Stimulated activated CD8-positive, alpha-beta memory T cell treated with anti-CD3 and anti-CD28 coated beads, Interleukin-7, amount 100 ng/mL, for 48 hours (primary cell): ENCODE results near the gene SMAD1.
"Not testable (repeated sequence)": the region's sequence is repeated elsewhere in the genome, so short reads cannot be mapped to it uniquely, and the experiment has no call there.

Experiments
- DNase-seq, 2 donors: peaks; one replicate each; pipeline ENCODE4 v3.0.0-alpha.2; 2020; ENCODE audit warnings: low read depth in 1 of 2; ENCODE audit errors: extremely low read depth in 1 of 2

SMAD1 gene

DNA sequence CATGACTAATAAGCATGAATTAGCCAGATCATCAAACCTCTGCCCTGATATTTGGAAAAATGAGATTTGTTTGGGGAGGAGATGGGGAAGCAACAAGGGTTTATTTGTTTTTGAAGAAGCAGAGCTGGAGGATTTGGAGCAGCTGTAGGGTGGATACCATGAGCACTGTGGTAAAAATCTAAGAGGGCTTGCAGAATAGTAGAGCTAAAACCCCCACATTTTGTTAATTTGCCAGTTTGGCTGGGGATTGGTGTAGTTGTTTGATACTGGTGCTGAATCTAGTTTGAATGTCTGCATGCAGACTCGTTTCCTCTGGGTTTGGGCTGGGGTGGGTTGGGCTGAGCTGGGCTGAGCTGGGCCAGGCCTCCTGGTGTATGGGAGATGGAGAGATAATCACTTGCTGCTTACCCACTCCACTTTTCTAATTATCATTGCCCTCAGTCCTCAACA, 43.7 kb downstream of the SMAD1 start:
- no peak for DNase-seq

DNA sequence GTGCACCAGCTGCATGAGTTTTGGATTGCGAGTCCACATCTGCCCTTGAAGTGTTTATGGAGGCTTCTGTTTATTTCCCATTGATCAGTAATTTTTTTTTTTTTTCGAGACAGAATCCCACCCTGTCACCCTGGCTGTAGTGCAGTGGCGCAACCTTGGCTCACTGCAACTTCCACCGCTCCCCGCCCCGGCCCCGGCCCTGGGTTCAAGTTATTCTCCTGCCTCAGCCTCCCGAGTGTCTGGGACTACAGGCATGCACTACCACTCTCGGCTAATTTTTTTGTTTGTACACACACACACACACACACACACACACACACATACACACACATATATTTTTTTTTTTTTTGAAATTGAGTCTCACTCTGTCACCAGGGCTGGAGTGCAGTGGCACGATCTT, 46.1 kb downstream of the SMAD1 start:
- DNase-seq, result no peak

DNA sequence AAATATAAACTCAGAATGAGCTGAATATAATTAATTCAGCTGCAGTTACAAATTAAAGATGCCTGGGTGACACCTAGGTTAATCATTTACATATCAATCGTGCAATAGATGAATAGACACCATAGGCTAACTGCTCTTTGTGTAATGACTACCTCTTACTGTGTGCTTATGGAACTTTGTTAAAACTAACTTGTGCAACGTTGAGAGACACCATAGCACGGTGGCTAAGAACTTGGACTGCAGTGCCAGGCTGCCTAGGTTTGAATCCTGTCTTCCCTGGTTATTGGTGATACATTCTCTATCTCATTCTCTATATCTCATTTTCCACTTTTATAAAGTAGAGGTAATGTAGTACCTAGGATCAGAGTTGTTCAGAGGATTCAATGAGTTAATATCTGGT, 46.9 kb downstream of the SMAD1 start:
- DNase-seq, result no peak

DNA sequence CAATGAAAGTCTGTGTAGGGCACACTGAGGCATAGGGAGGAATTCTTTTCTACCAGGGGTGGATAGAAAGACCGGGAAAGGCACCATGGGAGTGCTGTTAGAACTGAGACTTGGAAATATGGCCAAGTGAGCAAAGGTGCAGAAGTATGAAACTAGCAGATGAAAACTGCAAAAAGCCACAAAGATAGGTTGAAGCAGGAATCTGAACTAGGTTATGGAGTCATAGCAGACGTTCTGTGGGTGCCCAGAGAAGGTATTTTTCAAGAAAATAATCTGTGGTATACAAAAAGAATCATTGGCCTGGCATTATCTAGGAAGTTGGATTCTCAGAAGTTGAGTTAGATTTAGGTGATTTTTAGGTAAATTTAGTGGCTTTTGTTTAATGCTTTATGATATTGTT, 48.5 kb downstream of the SMAD1 start:
- DNase-seq, result no peak

DNA sequence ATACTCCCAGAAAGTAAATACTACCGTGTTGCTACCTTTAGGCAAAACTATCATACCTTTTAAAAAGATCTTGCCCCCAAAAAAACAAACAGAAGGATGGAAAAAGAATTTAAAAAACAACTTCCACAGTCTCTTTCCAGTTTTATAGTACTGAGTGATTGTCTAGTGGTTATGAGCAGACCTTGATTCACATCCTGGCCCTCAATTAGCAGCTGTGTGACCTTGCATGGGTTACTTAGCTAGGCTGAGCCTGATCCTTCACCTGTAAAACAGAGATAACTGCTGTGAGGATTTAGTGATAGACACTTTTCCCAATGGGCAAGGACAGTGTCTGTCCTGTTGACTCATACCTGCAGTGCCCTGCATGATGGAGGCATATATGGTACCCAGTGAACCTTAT, 49.0 kb downstream of the SMAD1 start:
- DNase-seq, result no peak

DNA sequence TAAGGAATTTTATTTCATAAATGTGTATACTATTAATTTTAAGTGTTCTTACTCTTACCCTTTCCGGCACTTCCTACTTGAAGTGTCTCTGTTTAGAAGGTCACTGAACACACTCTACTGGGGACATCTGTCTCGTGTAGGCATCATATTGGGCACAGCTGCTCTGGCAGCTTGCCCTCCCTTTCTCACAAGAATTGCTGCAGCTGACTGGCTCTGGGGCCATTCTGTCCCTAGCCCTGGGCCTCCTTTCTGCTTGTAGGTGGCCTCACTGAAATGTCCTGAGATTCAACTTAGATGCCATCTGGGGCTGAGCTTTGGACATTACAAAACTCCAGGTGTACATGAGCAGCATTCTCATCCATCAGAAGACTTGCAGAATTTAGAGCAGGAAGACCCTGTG, 49.6 kb downstream of the SMAD1 start:
- DNase-seq, result no peak

DNA sequence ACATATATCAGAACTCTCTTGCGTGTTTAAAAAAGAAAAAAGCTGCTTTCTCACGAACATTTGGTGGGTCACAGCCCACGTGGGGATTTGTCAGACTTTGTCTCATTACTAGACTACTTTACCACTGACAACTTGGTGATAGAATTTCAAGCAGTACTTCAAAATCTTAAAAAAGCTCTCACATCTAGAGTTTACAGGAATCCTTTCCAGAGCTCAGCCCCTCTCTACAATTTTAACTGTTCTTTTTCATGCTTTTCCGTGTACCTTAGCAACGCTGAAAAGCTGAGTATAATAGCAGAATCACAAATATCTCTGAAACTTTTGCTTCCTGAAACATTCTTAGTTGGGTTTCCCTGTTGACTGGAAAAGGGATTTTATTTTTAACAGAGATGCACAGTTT, 50.2 kb downstream of the SMAD1 start:
- DNase-seq, result no peak

DNA sequence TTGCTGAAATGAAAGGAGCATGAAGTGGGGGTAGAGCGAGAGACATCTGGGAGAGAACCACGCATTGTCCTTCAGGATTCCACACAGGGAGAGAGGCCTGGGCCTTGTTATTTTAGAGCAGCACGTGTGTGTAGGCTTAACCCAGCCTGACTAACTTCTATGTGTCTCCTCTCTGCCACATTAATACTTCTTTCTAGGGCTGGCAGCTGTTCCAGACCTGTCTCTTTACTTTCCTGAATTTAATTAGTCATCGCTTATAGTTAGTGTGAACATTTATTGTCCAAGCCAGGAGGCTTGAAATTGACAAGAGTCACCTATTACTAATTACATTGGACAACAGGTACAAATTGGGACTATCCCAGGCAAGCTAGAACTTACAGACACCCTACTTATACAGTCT, 51.3 kb downstream of the SMAD1 start:
- DNase-seq, result no peak

DNA sequence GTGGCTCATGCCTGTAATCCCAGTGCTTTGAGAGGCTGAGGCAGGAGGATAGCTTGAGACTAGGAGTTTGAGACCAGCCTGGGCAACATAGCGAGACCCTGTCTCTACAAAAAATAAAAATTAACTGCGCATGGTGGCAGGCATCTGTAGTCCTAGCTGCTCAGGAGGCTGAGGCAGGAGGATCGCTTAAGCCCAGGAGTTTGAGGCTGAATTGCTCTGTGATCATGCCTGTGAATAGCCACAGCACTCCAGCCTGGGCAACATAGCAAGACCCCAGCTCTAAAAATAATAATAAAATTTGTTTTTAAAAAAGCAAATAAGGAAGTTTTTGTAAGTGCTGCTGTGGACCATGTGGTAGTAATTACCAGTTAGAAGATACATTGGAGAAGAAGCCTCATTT, 51.8 kb downstream of the SMAD1 start:
- DNase-seq, result not testable (repeated sequence)

DNA sequence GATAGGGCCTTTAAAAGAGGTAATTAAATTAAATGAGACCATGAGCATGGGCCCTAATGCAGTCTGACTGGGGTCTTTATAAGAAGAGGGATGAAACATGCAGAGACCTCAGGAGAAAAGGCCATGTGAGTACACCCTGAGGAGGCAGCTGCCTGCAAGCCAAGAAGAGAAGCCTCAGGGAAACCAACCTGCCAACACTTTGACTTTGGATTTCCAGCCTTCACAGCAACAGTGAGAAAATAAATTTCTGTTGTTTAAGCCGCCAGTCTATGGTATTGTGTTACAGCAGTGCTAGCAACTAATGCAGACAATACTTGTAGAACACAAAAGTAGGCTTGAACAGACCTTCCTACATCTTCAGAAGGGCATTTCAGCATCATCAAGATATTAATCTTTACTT, 52.3 kb downstream of the SMAD1 start:
- DNase-seq, result no peak

DNA sequence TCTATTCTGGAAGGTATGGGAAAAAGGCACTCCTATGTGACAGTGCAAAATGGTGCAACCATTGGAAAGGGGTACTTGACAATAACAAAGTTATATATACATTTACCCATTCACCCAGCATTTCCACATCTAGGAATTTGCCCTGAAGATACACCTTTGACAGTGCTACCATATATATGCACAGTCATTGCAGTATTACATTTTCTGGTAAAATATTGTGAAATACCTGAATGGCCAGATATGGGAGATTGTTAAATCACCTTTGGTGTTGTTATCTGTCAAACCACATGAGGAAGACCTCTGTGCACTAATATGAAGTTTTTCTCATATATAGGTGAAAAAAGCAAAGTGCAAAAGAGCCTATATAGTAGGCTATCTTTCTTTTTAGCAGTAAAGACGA, 53.5 kb downstream of the SMAD1 start:
- no peak for DNase-seq

DNA sequence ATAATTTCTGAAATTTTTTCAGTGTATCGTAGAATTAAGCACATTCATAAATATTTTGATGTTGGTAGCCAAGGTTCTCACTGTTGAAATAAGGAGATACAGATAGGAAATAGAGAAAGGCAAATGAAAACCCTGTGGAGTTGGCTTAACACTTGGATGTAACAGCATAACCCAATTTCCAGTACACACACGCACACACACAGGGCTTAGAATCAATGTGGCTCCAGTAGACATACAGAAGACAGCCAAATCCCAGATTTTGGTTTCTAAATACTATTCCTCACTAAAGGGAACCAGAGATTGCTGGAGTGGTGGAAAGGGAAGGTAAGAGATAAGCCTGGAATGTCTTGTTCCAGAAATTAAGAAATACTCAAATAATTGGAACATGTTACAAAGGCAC, 54.4 kb downstream of the SMAD1 start:
- no peak for DNase-seq

DNA sequence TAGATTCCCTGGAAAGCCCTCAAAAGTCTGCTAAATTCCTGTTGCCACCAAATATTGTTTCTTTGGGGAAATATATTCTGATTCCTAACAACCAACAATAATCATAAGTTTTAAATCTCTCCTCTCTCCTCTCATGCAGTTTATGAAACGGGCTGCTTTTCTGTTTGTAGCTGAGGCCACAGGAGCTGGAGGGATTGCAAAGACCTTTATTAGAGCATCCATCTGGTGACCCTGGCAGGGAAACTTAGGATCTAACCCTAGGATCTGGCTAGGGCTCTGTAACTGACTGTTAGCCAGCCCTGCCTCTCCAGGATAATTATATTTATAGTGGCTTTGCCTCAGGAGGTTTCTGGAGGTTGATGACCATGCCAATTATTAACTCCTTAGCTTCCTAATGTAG, 56.9 kb downstream of the SMAD1 start:
- DNase-seq, result no peak

DNA sequence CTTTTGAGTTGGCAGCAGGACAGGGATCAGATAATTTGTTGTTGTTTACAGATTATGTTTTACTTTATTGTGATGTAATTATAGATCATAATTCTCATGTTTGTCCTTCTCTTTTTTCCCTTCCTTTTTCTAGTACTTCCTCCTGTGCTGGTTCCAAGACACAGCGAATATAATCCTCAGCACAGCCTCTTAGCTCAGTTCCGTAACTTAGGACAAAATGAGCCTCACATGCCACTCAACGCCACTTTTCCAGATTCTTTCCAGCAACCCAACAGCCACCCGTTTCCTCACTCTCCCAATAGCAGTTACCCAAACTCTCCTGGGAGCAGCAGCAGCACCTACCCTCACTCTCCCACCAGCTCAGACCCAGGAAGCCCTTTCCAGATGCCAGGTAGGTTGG, 58.0 kb downstream of the SMAD1 start:
- no peak for DNase-seq

DNA sequence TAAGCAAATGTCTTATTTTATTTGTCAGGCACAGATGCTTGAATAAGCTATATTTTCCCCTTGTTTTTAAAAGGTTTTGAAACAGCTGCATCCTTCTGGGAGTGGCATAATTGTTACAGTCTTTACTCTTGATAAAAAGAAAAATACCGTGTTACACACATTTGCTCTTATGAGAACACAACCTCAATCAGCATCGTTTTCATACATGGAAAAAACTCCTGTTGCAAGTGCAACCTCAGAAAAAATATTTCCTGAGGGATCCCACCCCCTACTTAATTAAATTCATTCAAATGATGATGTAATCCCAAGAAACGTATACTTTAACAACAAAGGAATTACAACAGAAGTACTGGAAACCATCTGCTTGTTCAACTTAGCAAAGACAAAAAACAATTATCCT, 58.6 kb downstream of the SMAD1 start:
- DNase-seq, result no peak

DNA sequence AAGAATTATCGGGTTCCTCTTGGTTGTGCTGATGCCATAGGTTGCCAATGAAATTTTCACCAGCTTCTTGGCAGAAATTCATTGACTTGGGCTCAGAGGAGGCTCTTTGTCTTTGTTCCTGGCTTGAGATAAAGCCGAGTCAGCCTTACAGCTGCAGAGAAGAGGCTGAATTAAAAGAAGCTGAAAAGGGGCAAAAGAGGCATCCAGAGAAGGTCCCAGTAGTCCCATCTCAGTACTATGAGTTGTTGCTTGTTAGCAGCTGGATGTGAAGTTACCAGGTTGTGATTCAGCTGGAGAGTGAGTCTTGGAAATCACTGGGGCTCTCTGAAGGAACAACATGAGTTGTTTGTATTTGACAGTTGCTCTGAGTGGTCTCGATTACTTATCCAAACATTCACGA, 59.7 kb downstream of the SMAD1 start:
- no peak for DNase-seq

DNA sequence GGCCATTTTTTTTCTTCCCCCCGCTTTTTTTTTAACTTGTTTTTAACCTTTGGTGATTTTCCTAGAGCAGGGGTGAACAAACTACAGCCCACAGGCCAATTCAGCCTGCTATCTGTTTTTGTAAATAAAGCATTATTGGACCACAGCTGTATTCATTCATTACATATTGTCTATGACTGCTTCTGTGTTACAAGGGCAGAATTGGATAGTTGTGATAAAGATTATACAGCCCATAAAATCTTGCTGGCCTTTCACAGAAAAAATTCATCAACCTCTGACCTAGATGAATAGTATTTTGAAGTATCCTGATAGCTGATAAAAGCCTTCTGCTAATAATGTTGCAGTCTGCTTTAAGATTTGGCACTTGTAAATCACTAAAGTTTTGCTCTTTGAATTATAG, 63.4 kb downstream of the SMAD1 start:
- no peak for DNase-seq

DNA sequence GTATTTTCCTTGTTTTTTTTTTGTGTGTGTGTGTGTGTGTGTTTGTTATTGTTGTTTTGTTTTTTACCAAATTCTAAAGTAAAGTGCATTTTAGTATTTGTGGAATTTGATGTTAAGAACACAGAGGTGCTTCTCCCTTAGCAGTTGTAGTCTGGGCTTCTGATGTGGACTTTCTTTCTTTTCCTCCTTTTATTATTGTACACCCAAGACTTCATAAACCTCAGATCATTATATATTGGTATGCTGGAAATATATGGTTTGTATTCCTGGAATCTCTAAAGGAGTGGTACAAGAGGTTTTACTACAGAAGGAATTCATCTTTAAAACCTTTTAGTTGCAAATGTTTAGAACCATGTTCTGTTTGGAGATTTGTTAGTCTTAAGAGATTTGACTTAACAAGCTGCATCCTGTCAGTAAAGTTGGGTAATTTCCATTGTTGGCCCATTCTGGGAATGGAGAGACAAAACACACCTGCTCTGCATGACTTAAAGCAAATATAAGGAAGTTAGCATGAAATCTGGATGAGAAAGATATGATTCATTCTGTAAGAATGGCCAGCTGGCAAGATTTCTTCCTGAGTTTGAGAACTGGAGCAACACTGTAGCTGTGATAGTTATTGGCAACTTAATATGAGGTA, 64.0 kb downstream of the SMAD1 start:
- DNase-seq, result no peak

DNA sequence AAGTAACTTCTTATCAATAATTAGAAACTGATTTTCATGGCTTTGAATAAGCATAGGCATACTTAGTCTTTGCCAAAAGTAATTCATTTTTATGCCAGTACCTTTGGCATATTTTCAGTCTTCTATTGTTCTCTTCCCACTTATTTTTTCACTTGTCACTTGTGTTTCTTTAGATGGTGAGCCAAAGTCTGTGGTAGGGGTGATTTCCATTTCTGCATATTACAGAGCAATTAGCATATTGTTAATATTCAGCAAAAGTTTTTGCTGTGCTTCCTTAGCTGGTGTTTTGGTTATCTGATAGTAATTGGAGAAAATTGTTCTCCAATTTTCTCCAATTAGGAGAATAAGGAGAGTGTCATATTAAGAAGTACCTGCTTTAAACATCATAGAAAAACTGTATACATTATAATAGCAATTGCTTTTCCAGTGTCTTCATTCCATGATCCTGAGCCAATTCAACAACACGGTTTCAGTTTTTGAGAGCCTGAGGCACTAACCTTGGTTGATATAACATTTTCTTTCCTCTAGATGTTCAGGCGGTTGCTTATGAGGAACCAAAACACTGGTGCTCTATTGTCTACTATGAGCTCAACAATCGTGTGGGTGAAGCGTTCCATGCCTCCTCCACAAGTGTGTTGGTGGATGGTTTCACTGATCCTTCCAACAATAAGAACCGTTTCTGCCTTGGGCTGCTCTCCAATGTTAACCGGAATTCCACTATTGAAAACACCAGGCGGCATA, 64.7 kb downstream of the SMAD1 start:
- no peak for DNase-seq

DNA sequence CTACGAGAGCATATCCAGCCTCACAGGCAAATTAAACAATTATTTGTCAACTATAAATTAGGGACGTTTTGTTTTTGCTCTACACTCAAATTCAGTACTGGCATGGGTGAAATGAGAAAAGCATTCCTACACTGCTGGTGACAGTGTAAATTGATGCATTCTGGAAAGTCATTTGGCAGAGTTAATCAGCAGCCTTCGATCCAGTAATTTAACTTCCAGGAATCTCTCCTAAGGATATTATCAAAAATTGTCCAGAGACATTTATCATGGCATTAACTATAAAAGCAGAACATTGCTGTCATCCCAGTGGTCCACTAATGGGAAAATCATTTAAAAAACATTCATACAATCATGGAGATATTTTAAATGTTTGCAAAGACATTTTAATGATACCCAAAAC, 70.0 kb downstream of the SMAD1 start:
- DNase-seq, result no peak

DNA sequence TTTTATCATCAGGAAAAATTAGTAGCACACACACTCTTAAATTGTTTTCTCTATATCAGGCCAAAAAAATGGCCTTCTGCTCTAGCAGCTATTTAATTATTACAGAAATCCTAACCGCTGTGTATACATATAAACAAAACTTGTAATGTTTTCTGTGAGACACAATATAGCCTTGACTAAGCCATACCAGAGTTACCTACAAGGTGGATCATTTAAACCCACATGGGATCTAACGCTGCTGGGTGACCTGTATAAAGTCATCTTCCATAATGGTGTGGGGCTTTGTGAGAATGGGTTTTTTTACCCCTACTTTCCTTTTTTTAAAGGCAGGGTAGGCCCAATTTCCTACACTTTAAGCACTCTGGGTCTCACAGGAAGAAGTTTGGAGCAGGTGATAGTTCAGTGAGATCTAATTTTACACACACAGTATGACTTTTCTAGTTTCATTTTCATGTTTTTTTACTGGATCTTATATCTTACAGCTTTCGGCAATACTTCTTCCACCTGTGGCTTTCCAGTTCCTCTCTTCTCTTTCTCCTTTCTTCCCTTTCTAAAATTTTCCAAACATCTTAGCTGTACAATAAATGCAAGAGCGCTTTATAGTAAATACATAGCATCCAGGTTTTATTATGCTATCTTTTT, 70.6 kb downstream of the SMAD1 start:
- DNase-seq, result no peak

DNA sequence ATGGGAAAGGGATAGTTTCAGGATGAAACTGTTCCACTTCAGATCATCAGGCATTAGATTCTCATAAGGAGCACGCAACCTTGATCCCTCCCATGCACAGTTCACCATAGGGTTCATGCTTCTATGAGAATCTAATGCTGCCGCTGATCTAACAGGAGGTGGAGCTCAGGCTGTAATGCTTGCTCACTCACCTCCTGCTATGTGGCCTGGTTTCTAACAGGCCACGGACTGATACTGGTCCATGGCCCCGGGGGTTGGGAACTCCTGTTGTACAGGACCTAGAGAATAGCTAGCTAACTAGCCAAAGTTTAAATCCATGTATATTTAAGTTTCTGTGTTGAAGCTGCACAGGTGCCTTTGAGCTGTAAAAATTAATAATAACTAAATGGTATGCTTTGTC, 71.7 kb downstream of the SMAD1 start:
- no peak for DNase-seq
